OCI-M2 (cell line): ENCODE results near the gene LRBA.

Source experiments
- DNase-seq: peaks from one replicate; lab custom pipeline; 2025; ENCODE audit not compliant: unreplicated experiment; lab: John Stamatoyannopoulos, UW

Gene LRBA

DNA sequence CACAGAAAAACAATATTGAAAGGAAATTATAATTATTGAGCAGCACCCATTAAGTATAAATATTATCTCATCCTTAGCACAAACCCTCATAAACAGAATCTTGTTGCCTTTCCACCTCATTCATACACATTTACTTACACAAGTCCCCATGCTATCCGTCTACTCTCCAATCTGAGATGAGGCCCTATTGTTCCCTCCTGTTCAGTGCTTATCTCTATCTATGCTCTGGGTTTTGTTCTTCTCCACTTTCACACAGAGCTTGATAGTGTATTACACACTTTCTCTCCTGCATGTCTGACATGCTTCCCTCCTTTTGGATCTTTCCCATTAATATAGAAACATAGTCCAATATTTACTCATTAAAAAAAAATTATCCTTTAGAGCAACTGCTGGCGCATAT, 671.3 kb downstream of the LRBA start:
- no peak for DNase-seq

DNA sequence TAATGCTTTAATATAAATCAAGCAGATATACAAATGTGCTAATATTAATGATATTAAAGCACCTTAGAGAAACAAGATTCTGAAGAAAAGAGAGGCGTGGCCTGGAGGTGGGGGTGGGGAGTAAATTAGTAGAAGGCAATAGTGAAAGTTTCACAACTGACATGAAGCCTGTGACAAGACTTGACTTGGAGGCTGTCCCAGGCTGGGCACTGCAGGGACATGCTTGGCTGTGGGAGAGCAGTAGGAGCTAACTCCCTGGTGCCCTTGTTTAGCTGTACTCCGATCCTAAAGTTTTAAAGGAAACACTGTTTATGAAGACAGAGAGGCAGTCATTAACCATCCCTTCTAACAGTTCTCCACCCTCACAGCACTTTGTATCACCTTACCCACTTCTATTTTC, 672.1 kb downstream of the LRBA start:
- DNase-seq = no peak

DNA sequence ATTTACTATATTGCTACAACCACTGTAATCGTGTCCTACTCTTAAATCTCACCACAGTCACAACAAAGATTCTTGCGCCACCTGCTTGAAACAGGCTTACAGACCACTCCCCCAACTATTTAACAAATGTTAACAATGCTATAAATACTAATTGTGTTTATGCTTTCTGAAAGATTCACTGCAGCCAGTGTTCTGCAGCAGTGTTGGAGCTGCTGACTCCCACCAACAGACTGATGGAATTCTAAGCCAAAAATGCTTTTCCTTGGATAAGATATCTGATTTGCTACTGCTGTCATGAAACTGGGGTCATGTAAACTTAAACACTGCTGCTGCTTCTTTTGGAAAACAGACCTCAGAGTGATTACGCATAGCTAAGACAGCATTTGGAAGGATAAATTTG, 677.4 kb downstream of the LRBA start:
- no peak for DNase-seq

GRCh38 chr4:150336676-150337412, 678.2 kb downstream of the LRBA start:
- no peak for DNase-seq

- no peak for DNase-seq
These were observed 682.1 kb downstream of the LRBA start for GRCh38 chr4:150332961-150333360.

DNA sequence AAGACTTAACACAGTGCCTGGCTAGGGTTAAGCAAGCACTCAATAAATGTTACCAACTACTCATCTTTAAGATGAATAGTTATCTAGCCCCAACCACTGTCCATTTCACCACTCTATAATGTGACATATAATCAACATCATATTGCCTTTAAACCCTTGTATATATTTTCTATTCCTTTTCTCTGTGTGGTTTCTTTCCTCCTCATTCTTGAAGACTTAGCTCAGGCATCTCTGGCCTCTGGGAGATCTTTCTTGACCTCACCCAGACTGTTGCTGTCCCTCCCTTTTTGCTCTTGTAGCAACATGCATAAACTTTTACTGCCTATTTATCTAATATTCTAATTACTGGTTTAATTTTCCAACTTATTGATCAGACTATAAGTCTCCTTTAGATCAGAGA, 683.0 kb downstream of the LRBA start:
- DNase-seq = no peak

DNA sequence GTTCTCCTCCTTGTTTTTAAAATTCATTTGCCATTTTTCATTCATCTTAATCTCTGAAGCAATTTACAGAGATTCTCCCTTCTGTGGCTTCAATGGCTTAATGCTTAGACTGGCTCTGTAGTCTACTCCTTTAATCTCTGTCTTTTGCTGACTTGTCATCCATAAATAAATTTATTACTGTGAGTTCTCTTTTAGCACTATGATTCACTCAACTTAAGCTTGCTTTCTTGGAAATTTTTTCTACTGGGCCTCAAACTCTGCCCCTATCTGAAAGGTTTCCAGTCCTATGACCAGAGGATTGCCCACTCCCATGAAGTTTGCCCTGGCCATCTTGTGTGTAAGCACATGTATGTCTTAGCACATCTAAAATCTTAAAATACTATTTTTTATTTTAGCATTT, 685.7 kb downstream of the LRBA start:
- no peak for DNase-seq

- DNase-seq = no peak
These were observed 686.6 kb downstream of the LRBA start for GRCh38 chr4:150328496-150328895.

- DNase-seq = no peak
These were observed 687.8 kb downstream of the LRBA start for GRCh38 chr4:150327262-150327780.

GRCh38 chr4:150325872-150326271, 689.2 kb downstream of the LRBA start:
- DNase-seq = no peak

- no peak for DNase-seq
These were observed 691.4 kb downstream of the LRBA start for GRCh38 chr4:150323406-150324325.

DNA sequence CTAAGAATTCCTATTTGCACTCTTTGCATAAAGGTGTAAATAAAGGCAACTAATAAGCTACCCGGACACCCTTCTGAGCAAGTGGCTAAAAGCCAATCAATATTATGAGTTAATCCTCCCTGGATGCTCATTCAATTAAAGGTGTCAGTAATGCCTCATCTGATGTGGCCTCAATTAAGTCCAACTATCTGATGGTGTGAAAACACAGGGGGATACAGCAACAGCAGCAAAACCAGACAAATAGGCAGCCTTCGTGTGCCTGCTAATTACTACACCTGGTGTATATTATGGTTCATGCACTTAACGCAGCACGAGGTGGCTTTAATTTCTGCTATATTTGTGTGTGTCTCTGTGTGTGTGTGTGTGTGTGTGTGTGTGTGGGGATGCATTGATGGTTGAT, 692.4 kb downstream of the LRBA start:
- DNase-seq = no peak

GRCh38 chr4:150321113-150321512, 694.0 kb downstream of the LRBA start:
- no peak for DNase-seq

DNA sequence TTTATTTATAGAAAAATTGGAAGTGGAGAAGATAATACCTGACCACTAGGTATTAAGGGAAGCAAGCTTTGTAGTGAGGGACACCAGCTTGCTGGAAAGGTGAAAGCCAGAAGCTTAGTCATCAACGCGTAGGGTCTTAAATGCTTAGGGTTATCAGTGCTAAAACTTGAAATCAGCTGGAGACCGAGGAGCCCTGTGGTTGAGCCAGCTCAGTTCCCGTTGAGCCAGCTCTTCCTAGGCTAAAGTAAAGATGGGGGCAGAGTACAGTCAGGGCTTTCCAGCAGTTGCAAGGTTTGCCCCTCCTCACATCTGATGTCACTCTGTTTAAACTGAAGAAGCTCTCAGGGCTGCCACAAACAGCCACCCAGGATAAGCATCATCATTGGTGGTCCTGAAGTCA, 696.1 kb downstream of the LRBA start:
- no peak for DNase-seq

DNA sequence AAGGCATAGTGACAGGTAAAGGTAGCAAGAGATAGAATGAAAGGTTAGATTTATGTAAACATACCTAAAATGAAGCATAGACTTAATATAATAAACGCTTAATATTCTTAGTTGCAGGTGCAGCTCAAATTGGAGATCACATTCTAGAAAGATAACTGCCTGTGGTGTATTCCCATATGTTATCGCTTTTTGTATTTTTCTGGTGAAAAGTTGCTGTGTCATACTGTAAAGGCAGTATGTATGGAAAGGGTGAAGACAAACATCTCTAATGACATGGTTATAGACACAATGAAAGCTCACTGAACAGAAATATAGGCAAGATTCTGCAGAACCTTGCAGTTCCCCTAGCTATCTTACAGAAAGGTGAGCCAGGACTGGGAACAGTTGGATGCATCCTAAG, 696.6 kb downstream of the LRBA start:
- no peak for DNase-seq

DNA sequence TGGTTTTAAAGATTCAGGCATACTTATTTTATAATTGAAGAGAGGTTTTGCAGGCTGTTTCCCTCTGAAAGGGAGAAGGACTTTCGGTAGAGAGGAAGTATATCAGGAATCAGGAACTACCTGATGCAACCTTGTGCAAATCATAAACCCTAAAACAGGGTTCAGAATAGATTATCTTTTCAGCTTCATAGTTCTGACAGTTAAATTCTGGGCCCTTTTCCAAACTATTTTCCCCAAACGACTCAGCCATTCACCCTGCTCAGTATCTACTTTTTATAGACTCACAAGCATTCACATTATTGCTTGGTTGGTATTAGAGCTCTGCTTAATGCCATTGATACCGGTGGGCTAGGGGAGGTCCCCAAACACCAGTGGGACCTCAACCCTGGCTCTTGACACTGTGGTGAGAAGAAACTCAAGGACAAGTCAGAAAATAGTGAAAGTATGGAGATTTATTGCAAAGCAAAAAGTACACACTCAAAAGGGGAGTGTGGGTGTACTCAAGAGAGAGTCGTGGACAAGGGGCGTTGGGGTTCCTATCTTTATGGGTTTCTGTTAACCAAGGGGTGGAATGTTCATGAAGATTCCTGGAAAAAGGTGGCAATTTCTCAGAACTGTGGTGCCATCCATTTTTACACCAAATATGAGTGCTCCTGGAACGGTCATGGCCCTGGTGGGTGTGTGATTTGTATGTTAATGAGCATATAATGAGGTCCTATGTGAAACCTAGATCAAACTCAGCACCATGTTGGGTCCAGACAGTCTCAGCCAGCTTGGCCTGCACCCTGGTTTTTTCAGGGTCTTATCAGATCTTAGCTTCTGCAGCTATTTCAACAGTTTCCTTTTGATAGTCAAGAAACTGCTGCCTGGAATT, 698.5 kb downstream of the LRBA start:
- no peak for DNase-seq

GRCh38 chr4:150315691-150316090, 699.4 kb downstream of the LRBA start:
- DNase-seq = no peak

DNA sequence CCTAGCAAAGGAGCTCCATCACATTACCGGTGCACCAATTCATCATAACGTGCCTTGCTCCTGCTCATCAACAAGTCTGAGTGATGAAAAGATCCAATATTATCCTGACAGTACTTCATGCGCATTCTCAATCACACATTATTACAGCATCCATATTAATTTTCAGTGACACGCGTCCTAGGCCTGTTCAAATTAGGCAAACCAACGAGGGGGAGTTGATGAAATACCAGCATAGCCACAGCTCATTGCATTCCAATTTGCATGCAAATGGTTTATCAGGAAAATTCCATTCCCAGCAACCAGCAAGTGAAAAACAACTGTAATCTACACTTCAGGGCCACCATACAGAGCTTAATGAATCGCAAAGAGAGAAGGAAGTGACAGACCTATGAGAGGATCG, 699.9 kb downstream of the LRBA start:
- DNase-seq = no peak

DNA sequence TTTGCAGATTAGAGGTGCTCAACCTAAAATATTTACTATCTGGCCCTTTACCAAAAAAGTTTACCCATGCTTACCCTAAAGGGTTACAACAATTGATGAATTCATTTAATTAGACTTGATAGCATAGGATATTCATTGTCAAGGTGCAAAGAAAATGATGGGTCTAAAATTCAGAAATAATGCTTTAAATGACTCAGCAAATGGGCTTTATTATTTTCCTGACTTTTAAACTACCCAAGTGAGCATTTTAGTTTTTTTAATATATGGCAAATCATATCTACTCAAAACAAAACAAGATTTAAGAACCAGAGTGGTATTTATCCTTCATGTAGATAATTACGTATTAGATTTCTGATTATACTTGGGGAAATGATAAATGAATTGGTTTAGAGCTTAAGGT, 701.1 kb downstream of the LRBA start:
- no peak for DNase-seq

GRCh38 chr4:150310159-150310895, 704.8 kb downstream of the LRBA start:
- no peak for DNase-seq
